T-helper 2 cell treated with Interferon-gamma antibody and Interleukin-4, amounts not matched to agents 5 μg/mL and 100 μg/mL, for 36 hours (primary cell): ENCODE results near the gene ACAA2.

ENCODE experiments used
- DNase-seq: peaks from one replicate; pipeline ENCODE4 v3.0.0; 2021; ENCODE audit warnings: low spot score
- H3K27ac Mint-ChIP-seq: one replicate; pipeline ENCODE4 v1.8.0; 2021; ENCODE audit warnings: mild to moderate bottlenecking, mixed read lengths
- H3K27me3 Mint-ChIP-seq: one replicate; pipeline ENCODE4 v1.8.0; 2021; ENCODE audit warnings: low read depth, mixed read lengths
- H3K36me3 Mint-ChIP-seq: one replicate; pipeline ENCODE4 v1.8.0; 2021; ENCODE audit warnings: low read depth, mixed read lengths
- H3K4me1 Mint-ChIP-seq: one replicate; pipeline ENCODE4 v1.8.0; 2021; ENCODE audit warnings: low read depth, mixed read lengths
- H3K4me3 Mint-ChIP-seq: one replicate; pipeline ENCODE4 v1.8.0; 2022; ENCODE audit warnings: mild to moderate bottlenecking, moderate library complexity, mixed read lengths
- H3K9me3 Mint-ChIP-seq: one replicate; pipeline ENCODE4 v1.8.0; 2021; ENCODE audit warnings: mixed read lengths

Gene ACAA2

GRCh38 chr18:49850636-49851035 lies 37.3 kb upstream of the ACAA2 start:
- Mint-ChIP-seq H3K9me3 (no peaks in the 10 kb centered on the region), H3K27ac (no peak overlapping the region), H3K36me3 (no peaks in the 10 kb centered on the region), H3K27me3 (peaks cover 20% of the 10 kb centered on the region), H3K4me1 (peaks cover 2% of the 10 kb centered on the region), H3K4me3 (no peak overlapping the region)
- DNase-seq = no peak

- Mint-ChIP-seq H3K4me3 (no peak overlapping the region), H3K36me3 (no peaks in the 10 kb centered on the region), H3K27ac (no peak overlapping the region), H3K27me3 (peaks cover 20% of the 10 kb centered on the region), H3K4me1 (peaks cover 2% of the 10 kb centered on the region), H3K9me3 (no peaks in the 10 kb centered on the region)
- DNase-seq = no peak
These were observed 36.2 kb upstream of the ACAA2 start for GRCh38 chr18:49849331-49850217.

- H3K36me3 Mint-ChIP-seq = no peaks in the 10 kb centered on the region
- no peaks in the 10 kb centered on the region for H3K9me3 Mint-ChIP-seq
- H3K27me3 Mint-ChIP-seq = peaks cover 18% of the 10 kb centered on the region
- H3K4me3 Mint-ChIP-seq = no peak overlapping the region
- DNase-seq = no peak
- H3K27ac Mint-ChIP-seq = no peak overlapping the region
- peaks cover 3% of the 10 kb centered on the region for H3K4me1 Mint-ChIP-seq
These were observed 34.8 kb upstream of the ACAA2 start for GRCh38 chr18:49848115-49848514.

GRCh38 chr18:49847524-49847923 lies 34.2 kb upstream of the ACAA2 start:
- no peaks in the 10 kb centered on the region for H3K9me3 Mint-ChIP-seq
- peaks cover 16% of the 10 kb centered on the region for H3K27me3 Mint-ChIP-seq
- H3K4me3 Mint-ChIP-seq = no peak overlapping the region
- H3K4me1 Mint-ChIP-seq = peaks cover 3% of the 10 kb centered on the region
- H3K36me3 Mint-ChIP-seq = no peaks in the 10 kb centered on the region
- DNase-seq = no peak
- H3K27ac Mint-ChIP-seq = no peak overlapping the region

- Mint-ChIP-seq H3K27ac (no peak overlapping the region), H3K4me1 (peaks cover 3% of the 10 kb centered on the region), H3K27me3 (peaks cover 15% of the 10 kb centered on the region), H3K9me3 (no peaks in the 10 kb centered on the region), H3K36me3 (no peaks in the 10 kb centered on the region), H3K4me3 (no peak overlapping the region)
- DNase-seq = no peak
These were observed 33.6 kb upstream of the ACAA2 start for GRCh38 chr18:49846718-49847470.

GRCh38 chr18:49846361-49846662 lies 33.0 kb upstream of the ACAA2 start:
- Mint-ChIP-seq H3K9me3 (no peaks in the 10 kb centered on the region), H3K27ac (no peak overlapping the region), H3K4me1 (peaks cover 3% of the 10 kb centered on the region), H3K36me3 (no peaks in the 10 kb centered on the region), H3K27me3 (peaks cover 15% of the 10 kb centered on the region), H3K4me3 (no peak overlapping the region)
- DNase-seq = no peak

GRCh38 chr18:49845629-49846360 lies 32.5 kb upstream of the ACAA2 start:
- Mint-ChIP-seq H3K36me3 (no peaks in the 10 kb centered on the region), H3K4me3 (no peak overlapping the region), H3K27me3 (peaks cover 15% of the 10 kb centered on the region), H3K9me3 (no peaks in the 10 kb centered on the region), H3K27ac (no peak overlapping the region), H3K4me1 (peaks cover 3% of the 10 kb centered on the region)
- no peak for DNase-seq

GRCh38 chr18:49844903-49845302 lies 31.6 kb upstream of the ACAA2 start:
- no peak overlapping the region for H3K27ac Mint-ChIP-seq
- H3K4me1 Mint-ChIP-seq = peaks cover 3% of the 10 kb centered on the region
- no peak for DNase-seq
- H3K27me3 Mint-ChIP-seq = peaks cover 15% of the 10 kb centered on the region
- H3K9me3 Mint-ChIP-seq = no peaks in the 10 kb centered on the region
- no peak overlapping the region for H3K4me3 Mint-ChIP-seq
- H3K36me3 Mint-ChIP-seq = no peaks in the 10 kb centered on the region

- DNase-seq = no peak
- H3K9me3 Mint-ChIP-seq = no peaks in the 10 kb centered on the region
- H3K27me3 Mint-ChIP-seq = peaks cover 15% of the 10 kb centered on the region
- no peak overlapping the region for H3K4me3 Mint-ChIP-seq
- H3K36me3 Mint-ChIP-seq = no peaks in the 10 kb centered on the region
- H3K4me1 Mint-ChIP-seq = peaks cover 3% of the 10 kb centered on the region
- no peak overlapping the region for H3K27ac Mint-ChIP-seq
These were observed 30.7 kb upstream of the ACAA2 start for GRCh38 chr18:49843778-49844625.

GRCh38 chr18:49843131-49843530 lies 29.8 kb upstream of the ACAA2 start:
- DNase-seq = no peak
- peaks cover 9% of the 10 kb centered on the region for H3K27me3 Mint-ChIP-seq
- H3K4me3 Mint-ChIP-seq = no peak overlapping the region
- H3K4me1 Mint-ChIP-seq = peaks cover 3% of the 10 kb centered on the region
- H3K36me3 Mint-ChIP-seq = peaks cover 2% of the 10 kb centered on the region
- H3K27ac Mint-ChIP-seq = no peak overlapping the region
- H3K9me3 Mint-ChIP-seq = no peaks in the 10 kb centered on the region

GRCh38 chr18:49842656-49843055 lies 29.3 kb upstream of the ACAA2 start:
- H3K27ac Mint-ChIP-seq = no peak overlapping the region
- no peaks in the 10 kb centered on the region for H3K9me3 Mint-ChIP-seq
- no peak overlapping the region for H3K4me3 Mint-ChIP-seq
- no peak for DNase-seq
- H3K36me3 Mint-ChIP-seq = peaks cover 2% of the 10 kb centered on the region
- H3K27me3 Mint-ChIP-seq = peaks cover 4% of the 10 kb centered on the region
- H3K4me1 Mint-ChIP-seq = peaks cover 3% of the 10 kb centered on the region

GRCh38 chr18:49841236-49842217 lies 28.2 kb upstream of the ACAA2 start:
- Mint-ChIP-seq H3K27ac (no peak overlapping the region), H3K4me3 (no peak overlapping the region), H3K4me1 (peaks cover 3% of the 10 kb centered on the region), H3K27me3 (peaks cover 1% of the 10 kb centered on the region), H3K36me3 (peaks cover 2% of the 10 kb centered on the region), H3K9me3 (no peaks in the 10 kb centered on the region)
- no peak for DNase-seq
